GM13976 (cell line): ENCODE measurements around the gene SAP30L.

ENCODE experiments used
- DNase-seq: peaks from one replicate; pipeline ENCODE4 v3.0.0; 2012; ENCODE audit warnings: low spot score
- CTCF ChIP-seq: IDR thresholded peaks from 2 replicates; pipeline ENCODE4 v1.5.1; 2012; ENCODE audit warnings: borderline replicate concordance, mild to moderate bottlenecking; ENCODE audit not compliant: insufficient read depth; ENCODE audit errors: extremely low read depth, missing control alignments, control extremely low read depth
- in situ Hi-C: fragments of 300-500 bp; cut with MboI; formaldehyde crosslinking; loops from one replicate; pipeline ENCODE4 v1.12.0; 2022; ENCODE audit warnings: low sequenced_read_pairs, mixed read lengths, inconsistent platforms; ENCODE audit not compliant: unreplicated experiment

SAP30L gene

GRCh38 chr5:154445422-154446194 lies at the start of gene SAP30L:
Gene SAP30L (plus strand): TSS chr5:154445997. CDS start chr5:154446605, 608 bp downstream.
- peak; percentile 100 for DNase-seq
- in situ Hi-C loops, result no loop called here
- TF ChIP-seq CTCF, result no peak

GRCh38 chr5:154396128-154396527 lies 49.7 kb upstream of the SAP30L start:
- in situ Hi-C loops, result no loop called here
- no peak for DNase-seq
- TF ChIP-seq CTCF, result no peak

- in situ Hi-C loops, result no loop called here
- DNase-seq, result no peak
- no peak for TF ChIP-seq CTCF
Observed at GRCh38 chr5:154397652-154398406, 48.0 kb upstream of the SAP30L start.

GRCh38 chr5:154400678-154401077 lies 45.1 kb upstream of the SAP30L start:
- TF ChIP-seq CTCF, result no peak
- DNase-seq, result no peak
- in situ Hi-C loops, result loop anchor here (10.0 kb wide), 1 partner anchor 336 kb away; no protein-coding TSS in a partner anchor

- in situ Hi-C loops, result loop anchor here (10.0 kb wide), 1 partner anchor 337 kb away; no protein-coding TSS in a partner anchor
- TF ChIP-seq CTCF, result no peak
- DNase-seq, result no peak
Observed at GRCh38 chr5:154401355-154401754, 44.4 kb upstream of the SAP30L start.

- in situ Hi-C loops, result loop anchor here (10.0 kb wide), 1 partner anchor 337 kb away; no protein-coding TSS in a partner anchor
Observed at GRCh38 chr5:154401931-154402330, 43.9 kb upstream of the SAP30L start.

More at GRCh38 chr5:154401931-154402330, 43.9 kb upstream of the SAP30L start:
- no peak for TF ChIP-seq CTCF
- DNase-seq, result no peak
